ENCODE measurements around the gene DIP2A.
"Not testable (repeated sequence)": the region's sequence is repeated elsewhere in the genome, so short reads cannot be mapped to it uniquely, and the experiment has no call there.

Gene DIP2A

DNA sequence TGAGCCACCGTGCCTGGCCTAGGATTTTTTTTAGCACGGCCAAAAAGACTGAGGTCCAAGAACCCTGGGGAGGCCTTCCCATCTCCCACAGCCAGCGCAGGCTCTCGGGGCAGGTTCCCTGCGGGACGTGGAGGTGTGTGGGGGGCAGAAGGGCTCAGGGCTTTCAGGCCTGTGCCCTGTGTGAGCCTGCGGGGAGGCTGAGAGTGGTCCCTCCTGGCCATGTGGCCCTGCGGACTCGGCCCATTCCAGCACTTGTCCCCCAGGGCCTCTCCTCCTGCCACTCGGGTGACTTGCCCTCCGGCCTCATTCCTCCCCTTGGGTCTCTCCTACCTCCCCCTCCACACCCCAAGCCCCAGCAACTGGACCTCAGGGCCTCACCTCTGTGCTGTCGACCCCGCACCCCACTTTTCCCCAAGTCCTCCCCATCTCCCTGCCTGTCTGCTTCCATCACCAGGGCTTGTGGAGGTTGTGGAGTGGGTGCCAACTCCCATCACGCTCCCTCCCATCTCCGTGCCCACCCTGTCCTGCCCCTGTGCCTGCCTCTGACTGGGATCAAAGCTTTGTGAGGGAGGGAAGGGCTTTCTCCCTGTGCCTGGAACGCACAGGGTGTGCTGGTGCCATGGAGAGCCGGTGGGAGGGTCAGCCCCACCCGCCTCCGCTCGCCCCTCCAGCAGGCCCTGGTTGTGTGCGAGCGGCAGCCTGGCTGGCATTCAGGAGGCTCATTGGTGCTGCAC is 32.2 kb upstream of the DIP2A start:
- DNase-seq: no peak

DNA sequence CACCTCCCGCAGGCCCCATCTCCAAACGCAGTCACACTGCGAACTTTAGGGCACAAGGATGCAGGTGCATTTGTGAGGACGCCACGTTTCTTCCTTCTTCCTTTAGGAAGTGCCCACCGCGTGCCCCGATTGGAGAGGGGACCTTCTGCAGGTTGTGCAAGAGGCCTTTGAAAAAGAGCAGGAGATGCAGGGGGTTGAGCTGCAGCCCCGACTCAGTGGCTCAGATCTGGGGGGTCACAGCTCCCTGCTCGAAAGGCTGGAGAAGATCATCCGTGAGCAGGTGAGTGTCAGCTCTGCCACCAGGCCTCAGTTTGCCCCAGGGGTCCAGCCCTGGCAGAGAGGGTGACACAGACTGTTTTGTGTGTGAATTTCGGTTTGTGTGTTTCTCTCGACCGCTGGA is 31.2 kb upstream of the DIP2A start:
- no peak for DNase-seq

DNA sequence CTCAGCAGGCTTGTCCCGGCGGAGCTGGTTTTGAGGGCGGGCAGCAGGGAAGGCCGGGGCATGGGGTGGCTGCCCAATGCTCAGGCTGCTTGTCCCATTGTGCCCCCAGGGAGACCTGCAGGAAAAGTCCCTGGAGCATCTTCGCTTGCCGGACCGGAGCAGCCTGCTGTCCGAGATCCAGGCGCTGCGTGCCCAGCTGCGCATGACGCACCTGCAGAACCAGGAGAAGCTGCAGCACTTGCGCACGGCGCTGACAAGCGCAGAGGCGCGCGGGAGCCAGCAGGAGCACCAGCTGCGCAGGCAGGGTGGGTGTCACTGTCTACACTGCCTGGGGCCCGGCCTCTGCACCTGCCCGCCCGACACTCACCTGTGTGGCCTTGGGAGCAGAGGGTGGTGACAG is 30.4 kb upstream of the DIP2A start:
- no peak for DNase-seq

DNA sequence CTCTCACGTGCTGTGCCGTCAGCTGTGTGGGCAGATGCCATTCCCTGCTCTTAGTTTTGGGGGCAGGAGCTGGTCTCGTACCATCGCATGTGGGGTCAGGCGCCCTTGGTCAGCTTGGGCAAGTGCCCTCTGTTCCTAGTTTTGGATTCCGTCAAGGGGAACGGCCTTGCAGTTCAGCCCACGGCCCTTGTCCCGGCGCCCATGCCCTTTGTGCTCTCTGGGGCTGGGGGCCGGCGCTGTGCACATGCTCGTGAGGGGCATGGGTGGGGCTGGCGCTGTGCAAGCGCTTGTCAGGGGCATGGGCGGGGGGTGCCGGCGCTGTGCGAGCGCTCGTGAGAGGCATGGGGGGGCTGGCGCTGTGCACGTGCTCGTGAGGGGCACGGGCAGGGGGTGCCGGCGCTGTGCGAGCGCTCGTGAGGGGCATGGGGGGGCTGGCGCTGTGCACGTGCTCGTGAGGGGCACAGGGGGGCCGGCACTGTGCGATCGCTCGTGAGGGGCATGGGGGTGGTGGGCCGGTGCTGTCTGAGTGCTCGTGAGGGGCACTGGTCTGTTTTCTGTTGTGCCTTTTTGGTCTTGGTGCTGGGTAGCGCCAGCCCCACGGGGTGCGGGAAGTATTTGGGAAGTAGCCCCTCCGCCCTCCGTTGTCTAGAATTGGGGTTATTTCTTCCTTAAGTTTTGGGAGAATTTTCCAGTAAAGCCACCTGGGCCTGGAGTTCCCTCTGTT is 29.5 kb upstream of the DIP2A start:
- DNase-seq: no peak

- no peak for DNase-seq
Measured at GRCh38 chr21:46429754-46430681, 28.7 kb upstream of the DIP2A start.

DNA sequence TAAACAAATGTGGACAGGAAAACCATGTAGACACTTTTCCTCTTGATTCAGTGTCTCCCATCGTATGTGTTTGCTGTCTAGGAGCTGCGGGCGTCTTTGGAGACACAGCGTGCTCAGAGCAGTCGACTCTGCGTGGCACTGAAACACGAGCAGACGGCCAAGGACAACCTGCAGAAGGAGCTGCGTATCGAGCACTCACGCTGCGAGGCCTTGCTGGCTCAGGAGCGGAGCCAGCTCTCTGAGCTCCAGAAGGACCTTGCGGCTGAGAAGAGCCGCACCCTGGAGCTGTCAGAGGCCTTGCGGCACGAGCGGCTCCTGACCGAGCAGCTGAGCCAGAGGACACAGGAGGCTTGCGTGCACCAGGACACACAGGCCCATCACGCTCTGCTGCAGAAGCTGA is 27.2 kb upstream of the DIP2A start:
- DNase-seq: no peak

- DNase-seq: no peak
Measured at GRCh38 chr21:46431884-46432488, 26.7 kb upstream of the DIP2A start.

- not testable (repeated sequence) for DNase-seq
Measured at GRCh38 chr21:46433116-46433515, 25.6 kb upstream of the DIP2A start.

- DNase-seq: no peak
Measured at GRCh38 chr21:46434322-46434958, 24.3 kb upstream of the DIP2A start.

- no peak for DNase-seq
Measured at GRCh38 chr21:46435786-46436227, 22.9 kb upstream of the DIP2A start.

DNA sequence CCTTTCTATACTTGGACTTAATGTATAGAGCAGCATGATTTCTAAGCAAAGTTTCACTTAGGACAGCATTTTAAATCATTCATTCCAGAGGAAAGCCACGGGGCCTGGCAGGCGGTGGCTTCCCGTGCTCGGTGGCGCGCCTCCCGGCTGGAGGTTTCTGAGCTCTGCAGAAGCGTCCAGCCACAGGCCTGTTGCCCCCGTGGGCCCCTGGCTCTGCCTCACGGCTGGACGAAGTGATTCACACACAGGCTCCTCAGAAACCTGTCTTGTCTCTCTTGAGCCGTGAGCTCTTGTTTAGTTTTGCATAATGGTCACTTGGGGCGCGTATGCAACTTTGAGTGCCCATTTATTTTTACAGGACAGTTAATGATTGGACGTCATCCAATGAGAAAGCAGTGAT is 22.1 kb upstream of the DIP2A start:
- no peak for DNase-seq

DNA sequence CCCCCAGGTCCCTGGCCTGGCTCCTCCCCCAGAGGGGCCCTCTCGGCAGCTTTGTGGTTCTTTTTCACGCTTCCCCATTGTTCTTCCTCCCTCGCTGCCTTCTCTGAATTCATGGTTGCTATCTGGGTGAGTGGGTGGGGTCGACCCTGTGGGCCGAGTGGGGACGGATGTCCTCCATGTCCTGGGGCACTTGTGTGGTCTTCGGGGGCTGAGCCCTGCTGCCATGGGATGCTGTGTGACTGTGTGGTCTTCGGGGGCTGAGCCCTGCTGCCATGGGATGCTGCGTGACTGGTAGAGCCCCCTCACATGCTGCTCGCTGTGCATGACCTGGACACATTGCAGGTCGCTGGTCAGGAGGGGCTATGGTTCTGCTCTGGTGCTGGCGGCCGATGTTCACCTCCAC is 21.6 kb upstream of the DIP2A start:
- DNase-seq: no peak

GRCh38 chr21:46437511-46437910 is 21.2 kb upstream of the DIP2A start:
- no peak for DNase-seq

DNA sequence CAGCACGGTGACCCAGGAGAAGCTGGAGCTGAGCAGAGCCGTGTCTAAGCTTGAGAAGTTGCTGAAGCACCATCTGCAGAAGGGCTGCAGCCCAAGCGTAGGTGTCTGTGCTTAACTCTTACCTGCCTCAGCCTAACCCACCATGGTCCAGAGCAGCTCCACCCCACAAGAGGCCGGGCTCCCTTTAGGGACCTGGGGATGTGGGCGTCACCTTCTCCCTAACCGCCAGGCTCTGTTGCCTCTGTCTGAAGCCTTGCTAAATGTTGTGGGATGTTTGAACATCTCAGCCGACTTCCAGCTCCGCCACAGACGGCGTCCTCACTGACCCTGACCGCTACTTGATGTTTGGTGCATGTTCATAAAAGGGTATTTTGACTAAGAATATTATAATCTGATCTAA is 20.4 kb upstream of the DIP2A start:
- no peak for DNase-seq

GRCh38 chr21:46439906-46440305 is 18.8 kb upstream of the DIP2A start:
- no peak for DNase-seq

DNA sequence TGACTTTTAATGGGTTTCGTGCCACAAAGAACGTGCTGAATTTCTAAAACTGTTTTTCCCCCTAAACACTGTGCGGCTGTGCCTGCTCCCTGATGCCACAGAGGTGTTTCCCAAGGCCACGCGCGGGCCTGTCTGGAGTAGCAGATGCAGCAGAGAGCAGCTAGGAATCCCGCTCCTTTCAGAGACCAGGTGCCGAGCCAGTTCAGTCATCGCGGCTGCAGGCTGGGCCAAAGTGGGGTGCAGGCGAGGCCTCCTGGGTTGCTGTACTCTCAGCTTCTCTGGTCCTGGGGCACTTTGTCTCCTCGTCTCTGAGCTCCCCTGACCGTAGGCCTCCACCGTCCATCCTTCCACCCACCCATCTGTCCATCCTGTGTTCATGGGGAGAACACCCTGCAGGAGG is 17.4 kb upstream of the DIP2A start:
- no peak for DNase-seq

GRCh38 chr21:46441961-46442498 is 16.7 kb upstream of the DIP2A start:
- DNase-seq: no peak

- no peak for DNase-seq
Measured at GRCh38 chr21:46442938-46443337, 15.8 kb upstream of the DIP2A start.

DNA sequence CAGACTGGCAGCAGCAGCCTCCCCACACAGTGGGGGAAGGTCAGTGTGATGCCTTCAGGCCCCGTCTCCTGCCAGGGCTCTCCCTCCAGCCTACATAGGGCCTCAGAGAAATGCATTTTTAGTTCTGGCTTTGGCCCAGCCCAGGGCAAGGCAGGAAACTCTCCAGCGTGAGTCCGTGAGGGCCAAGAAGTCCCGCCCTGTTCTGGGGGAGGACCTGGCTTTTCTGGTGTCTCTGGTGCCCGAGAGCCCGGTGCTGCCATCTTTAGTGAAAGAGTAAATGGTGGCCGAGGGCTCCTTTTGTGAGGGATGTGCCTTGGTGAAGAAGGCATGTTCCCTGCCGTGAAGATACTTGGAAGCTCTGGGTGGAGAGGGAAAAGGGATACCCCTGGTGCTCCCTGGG is 14.8 kb upstream of the DIP2A start:
- DNase-seq: no peak

- DNase-seq: no peak
Measured at GRCh38 chr21:46448108-46448507, 10.6 kb upstream of the DIP2A start.

GRCh38 chr21:46448855-46449254 is 9.8 kb upstream of the DIP2A start:
- not testable (repeated sequence) for DNase-seq

DNA sequence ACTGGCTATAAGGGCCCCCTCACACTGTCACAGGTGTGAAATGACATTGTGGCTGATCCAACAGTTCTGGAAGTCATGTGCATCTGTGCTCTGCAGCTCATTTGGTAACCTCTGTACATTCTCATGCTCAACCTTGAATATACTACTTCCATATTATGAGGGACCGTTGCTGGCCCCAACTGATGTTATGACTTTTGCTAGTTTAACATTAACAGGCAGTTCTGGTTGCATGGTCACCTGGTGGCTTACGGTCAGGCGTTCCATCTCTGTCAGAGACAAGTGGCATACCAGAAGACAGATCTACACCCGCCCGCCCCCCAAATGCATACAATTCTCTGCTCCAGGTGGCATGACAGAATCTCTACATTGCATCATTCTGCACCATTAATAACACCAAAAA is 6.0 kb upstream of the DIP2A start:
- DNase-seq: no peak
